Measurements from ENCODE around the gene AK1.

GRCh38 chr9:127896395-127897192 is 19.1 kb upstream of the AK1 start:
- TF ChIP-seq CTCF (IDR thresholded peaks at IDR 0.05) (no peak), POLR2AphosphoS5 (IDR thresholded peaks at IDR 0.05) (no peak), POLR2A (IDR thresholded peaks at IDR 0.05) (no peak)
